ENCODE measurements around the gene PDCD1. TPM values are rescaled to one million over a fixed set of nuclear protein-coding genes. Genes with fewer than 3 reads are reported as not detected.

Gene PDCD1
- total RNA-seq, 1 donor from 2014 or later: not detected

DNA sequence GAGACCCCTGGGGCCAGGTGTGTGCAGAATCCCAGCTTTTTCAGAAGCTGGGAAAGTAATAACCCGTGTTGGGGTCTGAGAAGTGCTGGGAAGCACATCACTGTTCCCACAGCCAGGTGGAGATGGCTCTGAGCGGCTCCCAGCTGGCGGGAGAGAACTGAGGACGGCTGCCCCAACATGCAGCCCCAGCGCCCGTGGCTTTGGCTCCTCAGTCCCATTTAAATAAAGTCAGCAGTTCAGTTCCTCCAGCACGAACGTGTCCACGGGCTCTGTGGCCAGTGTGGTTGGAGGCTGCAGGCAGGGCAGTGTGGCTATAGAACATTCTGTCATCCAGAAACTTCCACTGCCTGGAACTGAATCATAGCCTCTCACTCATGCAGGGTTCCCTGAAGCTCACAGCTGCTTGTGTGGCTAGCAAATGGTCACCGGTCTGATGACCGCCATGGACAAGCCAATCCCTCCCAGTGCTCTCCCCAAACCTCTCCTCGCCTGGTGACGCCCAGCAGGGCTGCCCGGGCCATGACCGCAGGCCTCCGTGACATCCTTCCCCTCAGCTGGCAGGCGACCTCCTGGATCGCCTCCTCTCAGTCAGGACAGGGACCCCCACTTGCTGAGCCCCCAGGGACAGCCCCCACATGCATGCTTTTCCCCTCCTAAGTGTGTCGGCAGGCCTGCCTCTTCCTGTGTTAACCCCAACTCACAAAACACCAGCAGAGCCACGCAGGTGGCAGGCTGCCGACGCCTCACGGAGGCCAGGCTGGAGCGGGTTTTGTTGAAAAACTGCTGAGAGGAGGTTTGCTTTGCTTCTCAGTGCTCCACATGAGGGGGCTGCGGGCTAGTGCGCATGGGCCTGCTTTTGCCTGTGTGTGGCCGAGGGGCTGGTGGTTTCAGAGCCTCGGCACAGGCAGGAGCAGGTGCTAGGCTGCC, 12.2 kb upstream of the PDCD1 start:
- Mint-ChIP-seq H3K27me3 (ENCODE audit: low read depth) (peaks cover 9% of the 10 kb centered on the region), H3K4me3 (ENCODE audit: unreplicated experiment) (no peak overlapping the region), H3K27ac (ENCODE audit: unreplicated experiment) (no peak overlapping the region), H3K9me3 (ENCODE audit: low read depth) (peaks cover 4% of the 10 kb centered on the region), H3K4me1 (ENCODE audit: low read depth) (no peaks in the 10 kb centered on the region), H3K36me3 (ENCODE audit: low read depth) (no peaks in the 10 kb centered on the region)
- peak; percentile 67 for DNase-seq (ENCODE audit: low spot score)
- TF ChIP-seq, protein P1, sequence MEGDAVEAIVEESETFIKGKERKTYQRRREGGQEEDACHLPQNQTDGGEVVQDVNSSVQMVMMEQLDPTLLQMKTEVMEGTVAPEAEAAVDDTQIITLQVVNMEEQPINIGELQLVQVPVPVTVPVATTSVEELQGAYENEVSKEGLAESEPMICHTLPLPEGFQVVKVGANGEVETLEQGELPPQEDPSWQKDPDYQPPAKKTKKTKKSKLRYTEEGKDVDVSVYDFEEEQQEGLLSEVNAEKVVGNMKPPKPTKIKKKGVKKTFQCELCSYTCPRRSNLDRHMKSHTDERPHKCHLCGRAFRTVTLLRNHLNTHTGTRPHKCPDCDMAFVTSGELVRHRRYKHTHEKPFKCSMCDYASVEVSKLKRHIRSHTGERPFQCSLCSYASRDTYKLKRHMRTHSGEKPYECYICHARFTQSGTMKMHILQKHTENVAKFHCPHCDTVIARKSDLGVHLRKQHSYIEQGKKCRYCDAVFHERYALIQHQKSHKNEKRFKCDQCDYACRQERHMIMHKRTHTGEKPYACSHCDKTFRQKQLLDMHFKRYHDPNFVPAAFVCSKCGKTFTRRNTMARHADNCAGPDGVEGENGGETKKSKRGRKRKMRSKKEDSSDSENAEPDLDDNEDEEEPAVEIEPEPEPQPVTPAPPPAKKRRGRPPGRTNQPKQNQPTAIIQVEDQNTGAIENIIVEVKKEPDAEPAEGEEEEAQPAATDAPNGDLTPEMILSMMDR (IDR thresholded peaks at IDR 0.05): no peak

DNA sequence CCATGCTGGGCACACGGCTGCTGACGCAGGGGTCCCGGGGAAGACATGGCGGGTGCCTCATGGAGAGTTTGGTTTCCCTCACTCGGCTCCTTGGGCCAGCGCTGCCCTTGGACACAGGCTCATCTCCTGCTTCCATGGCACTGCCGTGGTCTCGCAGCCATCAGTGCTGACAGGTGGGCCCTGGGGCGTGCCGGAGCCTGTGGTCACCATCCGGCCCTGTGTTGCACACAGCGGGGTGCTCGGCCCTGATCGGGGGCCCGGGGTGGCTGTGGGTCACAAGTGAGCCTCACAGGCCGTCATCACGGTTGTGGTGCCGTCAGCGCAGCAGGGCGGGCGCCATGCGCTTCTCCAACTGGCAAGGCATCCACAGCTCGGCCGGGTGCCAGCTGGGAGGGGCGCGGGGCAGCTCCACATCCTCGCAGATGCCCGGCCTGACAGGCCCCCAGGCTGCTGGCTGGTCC, 11.4 kb upstream of the PDCD1 start:
- Mint-ChIP-seq H3K4me3 (ENCODE audit: unreplicated experiment) (no peak overlapping the region), H3K4me1 (ENCODE audit: low read depth) (no peaks in the 10 kb centered on the region), H3K27me3 (ENCODE audit: low read depth) (peaks cover 17% of the 10 kb centered on the region), H3K9me3 (ENCODE audit: low read depth) (no peaks in the 10 kb centered on the region), H3K27ac (ENCODE audit: unreplicated experiment) (no peak overlapping the region), H3K36me3 (ENCODE audit: low read depth) (no peaks in the 10 kb centered on the region)
- DNase-seq (ENCODE audit: low spot score): peak; percentile 92
- TF ChIP-seq, protein P1 (IDR thresholded peaks at IDR 0.05): no peak

DNA sequence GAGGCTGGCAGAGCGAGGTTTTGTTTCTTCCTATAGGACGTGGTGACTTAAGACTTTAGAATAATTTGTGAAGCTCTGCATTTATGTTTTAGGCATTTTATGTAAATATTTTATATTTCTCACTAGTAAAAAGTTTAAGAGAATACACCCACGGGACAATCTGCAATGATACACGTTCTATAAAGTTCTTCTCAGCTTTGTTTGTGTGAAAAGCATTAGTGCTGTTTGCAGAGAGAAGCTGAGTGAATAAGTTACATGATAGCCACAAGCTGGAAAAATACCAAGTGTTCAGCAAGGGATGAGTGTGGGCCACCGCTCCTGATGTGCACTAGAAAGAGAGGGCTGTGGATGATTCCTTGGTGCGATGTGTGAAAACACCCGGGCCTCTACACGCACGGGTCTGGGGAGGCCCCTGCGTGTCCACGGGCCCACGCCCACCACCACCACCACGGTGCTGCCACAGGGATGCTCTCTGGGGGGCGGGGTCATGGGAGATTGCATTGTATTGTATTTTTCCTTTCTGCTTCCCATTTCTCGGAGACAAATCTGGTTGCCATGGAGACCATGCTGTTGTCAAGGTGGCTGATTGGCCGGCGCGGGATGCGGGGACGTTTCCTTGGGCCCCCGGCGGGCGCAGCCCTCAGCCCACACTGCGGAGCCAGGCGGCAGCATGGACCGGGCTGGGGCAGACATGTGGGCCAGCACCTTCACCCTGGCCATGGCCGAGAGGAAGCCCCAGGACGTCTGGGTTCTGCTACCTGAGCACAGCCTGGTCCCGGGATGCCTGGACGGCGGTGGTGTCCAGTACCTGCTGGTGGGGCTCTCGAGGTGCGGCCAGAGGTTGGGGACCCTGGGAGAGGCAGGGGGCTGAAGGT, 10.6 kb upstream of the PDCD1 start, which contains the start of gene RTP5:
TSS of gene RTP5 (plus strand) at position 643 of the 875 bp plus-strand sequence. CDS start at position 671, 28 bp downstream.
- Mint-ChIP-seq H3K36me3 (ENCODE audit: low read depth) (no peaks in the 10 kb centered on the region), H3K27ac (ENCODE audit: unreplicated experiment) (no peak within 1 kb of the TSS), H3K4me3 (ENCODE audit: unreplicated experiment) (no peak within 1 kb of the TSS), H3K4me1 (ENCODE audit: low read depth) (no peaks in the 10 kb centered on the region), H3K27me3 (ENCODE audit: low read depth) (peaks cover 25% of the 10 kb centered on the region), H3K9me3 (ENCODE audit: low read depth) (no peaks in the 10 kb centered on the region)
- TF ChIP-seq, protein P1 (IDR thresholded peaks at IDR 0.05): no peak
- peak; percentile 89 for DNase-seq (ENCODE audit: low spot score)

DNA sequence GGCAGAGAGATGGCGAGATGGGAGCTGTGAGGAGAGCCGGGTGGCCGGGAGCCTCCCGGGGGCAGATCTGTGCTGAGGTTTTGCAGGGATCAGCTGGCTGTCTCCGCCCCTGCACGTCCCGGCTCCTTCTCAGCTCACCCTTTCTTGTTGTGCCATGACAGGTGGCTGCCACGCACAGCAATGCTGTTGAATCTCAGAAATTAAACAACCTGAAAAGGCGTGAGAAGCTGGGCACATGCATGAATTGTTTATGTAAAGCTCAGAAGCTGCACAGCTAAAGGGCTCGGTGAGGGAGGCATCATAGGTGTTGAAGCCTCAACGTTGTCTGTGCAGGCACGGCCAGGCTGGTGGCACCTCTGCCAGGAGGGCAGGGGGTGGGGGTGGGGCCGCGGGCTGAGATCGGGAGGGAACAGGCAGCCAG, 10.0 kb upstream of the PDCD1 start:
- DNase-seq (ENCODE audit: low spot score): peak; percentile 56
- TF ChIP-seq, protein P1 (IDR thresholded peaks at IDR 0.05): no peak
- Mint-ChIP-seq H3K27ac (ENCODE audit: unreplicated experiment) (no peak overlapping the region), H3K27me3 (ENCODE audit: low read depth) (peaks cover 28% of the 10 kb centered on the region), H3K36me3 (ENCODE audit: low read depth) (no peaks in the 10 kb centered on the region), H3K4me3 (ENCODE audit: unreplicated experiment) (no peak overlapping the region), H3K4me1 (ENCODE audit: low read depth) (no peaks in the 10 kb centered on the region), H3K9me3 (ENCODE audit: low read depth) (no peaks in the 10 kb centered on the region)

Measured in chondrocyte (in vitro differentiated cells).